Brain microvascular endothelial cell (primary cell): ENCODE measurements around the gene CAMSAP1.

Experiments
- DNase-seq: peaks from one replicate; pipeline ENCODE4 v3.0.0-alpha.2; 2020
- H3K27ac ChIP-seq: fragments of 250-450 bp; sonication (Bioruptor Pico); 2 replicates; pipeline ENCODE4 v1.5.1; 2020; ENCODE audit warnings: mild to moderate bottlenecking, moderate library complexity
- H3K27me3 ChIP-seq: fragments of 250-450 bp; sonication (Bioruptor Pico); replicated peaks from 2 replicates; pipeline ENCODE4 v1.5.1; 2020; ENCODE audit warnings: mild to moderate bottlenecking
- H3K36me3 ChIP-seq: fragments of 250-450 bp; sonication (Bioruptor Pico); replicated peaks from 2 replicates; pipeline ENCODE4 v1.5.1; 2020; ENCODE audit warnings: mild to moderate bottlenecking
- H3K4me3 ChIP-seq: 2 replicates; pipeline ENCODE4 v1.5.1; 2011; ENCODE audit warnings: low read depth, mild to moderate bottlenecking, control low read depth, low read length, moderate library complexity
- CTCF ChIP-seq: IDR thresholded peaks from 2 replicates; pipeline ENCODE4 v1.5.1; 2011; ENCODE audit warnings: low read depth, mild to moderate bottlenecking, moderate library complexity, low read length, control low read depth, inconsistent platforms; ENCODE audit errors: missing control alignments
- in situ Hi-C: cut with HindIII; loops from 2 replicates; pipeline ENCODE4 v1.10.0; 2017; ENCODE audit warnings: low sequenced_read_pairs, low pct_ligation_motif_present

The CAMSAP1 gene

GRCh38 chr9:135885100-135885853 is 22.1 kb downstream of the CAMSAP1 start:
- H3K36me3 ChIP-seq: no peaks in the 10 kb centered on the region
- no peaks in the 10 kb centered on the region for H3K27me3 ChIP-seq
- no peak overlapping the region for H3K27ac ChIP-seq
- no peak overlapping the region for H3K4me3 ChIP-seq
- no peak for TF ChIP-seq CTCF
- no peak for DNase-seq
- in situ Hi-C loops: no loop called here

DNA sequence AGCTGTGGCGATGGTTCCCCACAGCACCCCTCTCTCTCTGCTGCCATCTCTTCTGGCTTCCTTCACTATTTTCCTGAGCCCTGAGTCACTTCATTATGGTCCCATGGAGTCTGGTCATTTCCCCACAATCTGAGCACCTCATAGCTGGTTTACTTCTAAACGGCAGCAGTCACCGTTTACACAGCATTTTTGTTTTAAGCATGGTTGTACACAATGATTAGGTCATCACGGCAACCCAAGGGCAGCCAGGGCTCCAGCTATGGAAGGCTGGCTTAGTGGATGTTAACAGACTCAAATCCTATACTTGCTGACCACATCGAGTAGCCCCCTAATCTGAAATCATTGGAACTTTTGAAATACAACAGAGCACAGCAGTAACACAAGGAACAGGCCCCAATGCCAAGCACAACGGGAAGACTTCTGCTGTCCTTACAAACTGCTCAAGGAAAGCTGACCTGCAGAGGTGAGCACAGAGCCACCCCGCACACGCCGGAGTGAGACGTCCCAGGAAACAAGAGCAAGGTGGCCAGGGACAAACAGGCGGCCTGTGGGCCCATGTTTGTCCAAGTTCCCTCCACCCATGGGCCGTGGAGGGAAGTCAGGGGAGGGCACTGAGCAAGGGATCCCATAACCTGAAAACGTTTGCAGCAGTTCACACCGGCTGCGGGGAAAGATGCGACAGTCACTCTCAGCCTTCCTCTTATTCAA is 22.9 kb downstream of the CAMSAP1 start:
- DNase-seq: no peak
- Histone ChIP-seq H3K27ac (no peak overlapping the region), H3K4me3 (no peak overlapping the region), H3K36me3 (no peaks in the 10 kb centered on the region), H3K27me3 (no peaks in the 10 kb centered on the region)
- in situ Hi-C loops: no loop called here
- no peak for TF ChIP-seq CTCF

DNA sequence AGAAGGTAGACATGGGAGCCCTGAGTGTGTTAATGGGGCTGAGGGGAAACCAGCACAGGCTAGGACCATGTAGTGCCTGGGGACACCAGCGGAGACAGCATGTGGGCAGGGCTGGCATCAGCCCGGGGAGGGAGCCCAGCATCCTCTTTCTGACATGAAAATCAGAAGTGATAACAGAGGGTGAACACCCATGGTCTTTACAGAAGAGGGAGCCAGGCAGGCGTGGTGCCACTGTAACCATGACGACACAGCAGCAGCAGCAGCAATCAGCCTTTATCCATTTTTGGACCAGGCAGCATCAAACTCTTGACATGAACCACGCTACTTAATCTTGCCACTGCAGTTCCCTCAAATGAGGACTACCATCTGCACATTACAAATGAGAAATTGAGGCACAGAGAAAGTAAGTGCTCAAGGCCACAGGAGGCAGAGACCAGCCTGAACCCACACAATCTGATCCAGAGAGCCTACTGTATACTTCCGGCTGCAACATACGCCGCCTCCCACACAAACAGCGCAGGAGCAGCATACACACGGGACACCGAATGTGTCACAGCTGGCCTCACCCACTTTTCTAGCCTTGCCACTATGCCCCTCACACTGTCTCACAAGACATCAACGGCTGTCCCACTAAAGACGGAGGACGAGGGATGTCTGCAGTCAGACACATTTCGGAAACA is 23.8 kb downstream of the CAMSAP1 start:
- H3K27ac ChIP-seq: no peak overlapping the region
- no peaks in the 10 kb centered on the region for H3K36me3 ChIP-seq
- no peaks in the 10 kb centered on the region for H3K27me3 ChIP-seq
- H3K4me3 ChIP-seq: no peak overlapping the region
- in situ Hi-C loops: no loop called here
- DNase-seq: no peak
- no peak for TF ChIP-seq CTCF

DNA sequence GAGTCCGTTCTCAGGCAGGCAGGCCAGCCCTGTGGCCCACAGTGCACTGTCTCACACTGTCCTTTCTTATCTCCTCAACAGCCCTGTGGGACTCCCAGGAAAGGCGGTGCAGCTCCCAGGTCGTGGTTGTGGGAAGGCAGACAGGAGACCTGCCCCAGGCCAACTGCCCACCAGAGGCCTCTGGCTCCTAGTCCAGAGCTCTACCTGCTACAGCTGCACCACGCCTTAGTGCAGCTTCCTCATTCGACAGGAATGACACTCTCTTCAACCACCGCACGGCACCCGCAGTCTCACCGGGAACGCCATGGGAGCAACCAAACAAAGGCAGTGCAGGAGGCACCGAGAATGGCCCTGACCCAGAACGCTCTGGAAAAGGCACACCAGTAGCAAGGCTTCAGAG is 25.3 kb downstream of the CAMSAP1 start:
- no peaks in the 10 kb centered on the region for H3K27me3 ChIP-seq
- DNase-seq: no peak
- in situ Hi-C loops: no loop called here
- no peaks in the 10 kb centered on the region for H3K36me3 ChIP-seq
- no peak overlapping the region for H3K4me3 ChIP-seq
- H3K27ac ChIP-seq: no peak overlapping the region
- TF ChIP-seq CTCF: no peak

DNA sequence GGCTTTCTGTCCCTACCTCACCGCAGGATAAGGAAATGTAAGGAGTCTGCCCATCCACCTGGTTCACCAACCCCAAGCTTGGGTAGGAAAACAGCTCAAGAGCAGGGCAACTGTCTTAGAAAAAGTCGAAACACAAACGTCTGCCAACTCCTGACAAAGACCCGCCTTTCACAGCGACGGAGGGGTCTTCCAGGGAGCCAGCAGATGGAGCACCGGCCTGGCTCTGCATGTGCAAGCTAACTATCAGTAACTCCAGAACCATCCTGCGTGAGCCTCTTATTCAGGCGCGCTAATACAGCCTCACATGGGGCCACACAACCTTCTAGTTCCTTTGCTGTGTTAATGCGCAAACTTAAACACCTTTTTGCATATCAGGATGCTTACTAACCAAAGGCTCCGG is 26.9 kb downstream of the CAMSAP1 start:
- no peak overlapping the region for H3K4me3 ChIP-seq
- no peak for DNase-seq
- H3K36me3 ChIP-seq: no peaks in the 10 kb centered on the region
- H3K27ac ChIP-seq: no peak overlapping the region
- no peak for TF ChIP-seq CTCF
- no peaks in the 10 kb centered on the region for H3K27me3 ChIP-seq
- in situ Hi-C loops: no loop called here
